Measurements from ENCODE around the gene KMT5B. TPM values are rescaled to one million over a fixed set of nuclear protein-coding genes. Genes with fewer than 3 reads are reported as not detected.

KMT5B gene
- total and polyA plus RNA-seq, 2 of the 13 experiments (the other 11 are each of a cell fraction or from before 2014, with no cell fraction given) = 17.6 to 23.7 TPM

- TF ChIP-seq ZNF687 (CRISPR knock-in tag; IDR thresholded peaks at IDR 0.05) (peak; percentile 89), ZNF792 (CRISPR knock-in tag; IDR thresholded peaks at IDR 0.05) (peak; percentile 92; the same call in 1 of the 2 replicates), KDM4B (CRISPR knock-in tag; IDR thresholded peaks at IDR 0.05) (peak; percentile 78; the same call in 1 of the 2 replicates), ZNF790 (CRISPR knock-in tag; IDR thresholded peaks at IDR 0.05; ENCODE audit: borderline replicate concordance) (0 out of 2 replicates have a peak, but pooled peaks have one; percentile 48), HMGXB4 (CRISPR knock-in tag; IDR thresholded peaks at IDR 0.05; ENCODE audit: borderline replicate concordance in 1 of 2, low read depth in 1 of 2) (peak in 1 of 2 experiments; percentile 53; a peak in 1 of 4 replicates), GTF2F1 (IDR thresholded peaks at IDR 0.05; ENCODE audit: low read length) (no peak), FOXA3 (CRISPR knock-in tag; IDR thresholded peaks at IDR 0.05) (peak; percentile 84)
- TF ChIP-seq, protein P1, sequence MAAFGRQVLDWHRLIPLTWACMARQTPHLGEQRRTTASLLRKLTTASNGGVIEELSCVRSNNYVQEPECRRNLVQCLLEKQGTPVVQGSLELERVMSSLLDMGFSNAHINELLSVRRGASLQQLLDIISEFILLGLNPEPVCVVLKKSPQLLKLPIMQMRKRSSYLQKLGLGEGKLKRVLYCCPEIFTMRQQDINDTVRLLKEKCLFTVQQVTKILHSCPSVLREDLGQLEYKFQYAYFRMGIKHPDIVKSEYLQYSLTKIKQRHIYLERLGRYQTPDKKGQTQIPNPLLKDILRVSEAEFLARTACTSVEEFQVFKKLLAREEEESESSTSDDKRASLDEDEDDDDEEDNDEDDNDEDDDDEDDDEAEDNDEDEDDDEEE (CRISPR knock-in tag; IDR thresholded peaks at IDR 0.05) = 0 out of 2 replicates have a peak, but pooled peaks have one; percentile 75
- TF ChIP-seq, protein P2, sequence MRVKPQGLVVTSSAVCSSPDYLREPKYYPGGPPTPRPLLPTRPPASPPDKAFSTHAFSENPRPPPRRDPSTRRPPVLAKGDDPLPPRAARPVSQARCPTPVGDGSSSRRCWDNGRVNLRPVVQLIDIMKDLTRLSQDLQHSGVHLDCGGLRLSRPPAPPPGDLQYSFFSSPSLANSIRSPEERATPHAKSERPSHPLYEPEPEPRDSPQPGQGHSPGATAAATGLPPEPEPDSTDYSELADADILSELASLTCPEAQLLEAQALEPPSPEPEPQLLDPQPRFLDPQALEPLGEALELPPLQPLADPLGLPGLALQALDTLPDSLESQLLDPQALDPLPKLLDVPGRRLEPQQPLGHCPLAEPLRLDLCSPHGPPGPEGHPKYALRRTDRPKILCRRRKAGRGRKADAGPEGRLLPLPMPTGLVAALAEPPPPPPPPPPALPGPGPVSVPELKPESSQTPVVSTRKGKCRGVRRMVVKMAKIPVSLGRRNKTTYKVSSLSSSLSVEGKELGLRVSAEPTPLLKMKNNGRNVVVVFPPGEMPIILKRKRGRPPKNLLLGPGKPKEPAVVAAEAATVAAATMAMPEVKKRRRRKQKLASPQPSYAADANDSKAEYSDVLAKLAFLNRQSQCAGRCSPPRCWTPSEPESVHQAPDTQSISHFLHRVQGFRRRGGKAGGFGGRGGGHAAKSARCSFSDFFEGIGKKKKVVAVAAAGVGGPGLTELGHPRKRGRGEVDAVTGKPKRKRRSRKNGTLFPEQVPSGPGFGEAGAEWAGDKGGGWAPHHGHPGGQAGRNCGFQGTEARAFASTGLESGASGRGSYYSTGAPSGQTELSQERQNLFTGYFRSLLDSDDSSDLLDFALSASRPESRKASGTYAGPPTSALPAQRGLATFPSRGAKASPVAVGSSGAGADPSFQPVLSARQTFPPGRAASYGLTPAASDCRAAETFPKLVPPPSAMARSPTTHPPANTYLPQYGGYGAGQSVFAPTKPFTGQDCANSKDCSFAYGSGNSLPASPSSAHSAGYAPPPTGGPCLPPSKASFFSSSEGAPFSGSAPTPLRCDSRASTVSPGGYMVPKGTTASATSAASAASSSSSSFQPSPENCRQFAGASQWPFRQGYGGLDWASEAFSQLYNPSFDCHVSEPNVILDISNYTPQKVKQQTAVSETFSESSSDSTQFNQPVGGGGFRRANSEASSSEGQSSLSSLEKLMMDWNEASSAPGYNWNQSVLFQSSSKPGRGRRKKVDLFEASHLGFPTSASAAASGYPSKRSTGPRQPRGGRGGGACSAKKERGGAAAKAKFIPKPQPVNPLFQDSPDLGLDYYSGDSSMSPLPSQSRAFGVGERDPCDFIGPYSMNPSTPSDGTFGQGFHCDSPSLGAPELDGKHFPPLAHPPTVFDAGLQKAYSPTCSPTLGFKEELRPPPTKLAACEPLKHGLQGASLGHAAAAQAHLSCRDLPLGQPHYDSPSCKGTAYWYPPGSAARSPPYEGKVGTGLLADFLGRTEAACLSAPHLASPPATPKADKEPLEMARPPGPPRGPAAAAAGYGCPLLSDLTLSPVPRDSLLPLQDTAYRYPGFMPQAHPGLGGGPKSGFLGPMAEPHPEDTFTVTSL (CRISPR knock-in tag; IDR thresholded peaks at IDR 0.05; ENCODE audit: borderline replicate concordance) = peak; percentile 74; the same call in 1 of the 2 replicates
- TF ChIP-seq, protein P3, sequence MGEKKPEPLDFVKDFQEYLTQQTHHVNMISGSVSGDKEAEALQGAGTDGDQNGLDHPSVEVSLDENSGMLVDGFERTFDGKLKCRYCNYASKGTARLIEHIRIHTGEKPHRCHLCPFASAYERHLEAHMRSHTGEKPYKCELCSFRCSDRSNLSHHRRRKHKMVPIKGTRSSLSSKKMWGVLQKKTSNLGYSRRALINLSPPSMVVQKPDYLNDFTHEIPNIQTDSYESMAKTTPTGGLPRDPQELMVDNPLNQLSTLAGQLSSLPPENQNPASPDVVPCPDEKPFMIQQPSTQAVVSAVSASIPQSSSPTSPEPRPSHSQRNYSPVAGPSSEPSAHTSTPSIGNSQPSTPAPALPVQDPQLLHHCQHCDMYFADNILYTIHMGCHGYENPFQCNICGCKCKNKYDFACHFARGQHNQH (CRISPR knock-in tag; IDR thresholded peaks at IDR 0.05) = peak; percentile 90; the same call in 1 of the 2 replicates
- TF ChIP-seq, protein P4, sequence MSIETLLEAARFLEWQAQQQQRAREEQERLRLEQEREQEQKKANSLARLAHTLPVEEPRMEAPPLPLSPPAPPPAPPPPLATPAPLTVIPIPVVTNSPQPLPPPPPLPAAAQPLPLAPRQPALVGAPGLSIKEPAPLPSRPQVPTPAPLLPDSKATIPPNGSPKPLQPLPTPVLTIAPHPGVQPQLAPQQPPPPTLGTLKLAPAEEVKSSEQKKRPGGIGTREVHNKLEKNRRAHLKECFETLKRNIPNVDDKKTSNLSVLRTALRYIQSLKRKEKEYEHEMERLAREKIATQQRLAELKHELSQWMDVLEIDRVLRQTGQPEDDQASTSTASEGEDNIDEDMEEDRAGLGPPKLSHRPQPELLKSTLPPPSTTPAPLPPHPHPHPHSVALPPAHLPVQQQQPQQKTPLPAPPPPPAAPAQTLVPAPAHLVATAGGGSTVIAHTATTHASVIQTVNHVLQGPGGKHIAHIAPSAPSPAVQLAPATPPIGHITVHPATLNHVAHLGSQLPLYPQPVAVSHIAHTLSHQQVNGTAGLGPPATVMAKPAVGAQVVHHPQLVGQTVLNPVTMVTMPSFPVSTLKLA (IDR thresholded peaks at IDR 0.05) = peak; percentile 81
These were observed 67.8 kb downstream of the KMT5B start (continued) for GRCh38 chr11:68145120-68145866.

Data from HepG2 (cell line).